Breast epithelium (tissue), 3 donors: Measurements from ENCODE around the gene WDR90.

Experiments
- CTCF ChIP-seq, 3 donors: fragments of 450-650 bp; IDR thresholded peaks; one replicate each; pipeline ENCODE4 v1.5.1; 2016 to 2017; ENCODE audit warnings: antibody characterized with exemption in 3 of 3, mild to moderate bottlenecking in 3 of 3, moderate library complexity in 3 of 3
- POLR2A ChIP-seq: fragments of 450-650 bp; IDR thresholded peaks from one replicate; pipeline ENCODE4 v1.6.1; 2016; ENCODE audit warnings: antibody characterized with exemption, mild to moderate bottlenecking, moderate library complexity
- POLR2AphosphoS5 ChIP-seq, 3 donors: sonication (generic); formaldehyde crosslinking; IDR thresholded peaks; one replicate each; pipeline ENCODE4 v1.6.1; 2017; ENCODE audit warnings: antibody characterized with exemption in 3 of 3

- TF ChIP-seq POLR2A (no peak), POLR2AphosphoS5 (IDR thresholded peaks at IDR 0.05) (no peak), CTCF (IDR thresholded peaks at IDR 0.05) (no peak)
Observed at GRCh38 chr16:659618-660017, 10.5 kb downstream of the WDR90 start.
